Astrocyte of the spinal cord (primary cell): ENCODE measurements around the gene ZNF496.
"Not testable (repeated sequence)": the region's sequence is repeated elsewhere in the genome, so short reads cannot be mapped to it uniquely, and the experiment has no call there.

Source experiments
- DNase-seq: peaks from one replicate; pipeline ENCODE4 v3.0.0; 2011; ENCODE audit warnings: low read depth, low spot score
- H3K4me3 ChIP-seq: 2 replicates; pipeline ENCODE4 v1.5.1; 2011; ENCODE audit warnings: low read depth, mild to moderate bottlenecking, low read length, moderate library complexity
- CTCF ChIP-seq: IDR thresholded peaks from 2 replicates; pipeline ENCODE4 v1.5.1; 2012; ENCODE audit warnings: low read depth, mild to moderate bottlenecking, low read length, inconsistent platforms
- in situ Hi-C: cut with HindIII; loops from 2 replicates; pipeline ENCODE4 v1.10.0; 2017; ENCODE audit warnings: low sequenced_read_pairs

ZNF496 gene

DNA sequence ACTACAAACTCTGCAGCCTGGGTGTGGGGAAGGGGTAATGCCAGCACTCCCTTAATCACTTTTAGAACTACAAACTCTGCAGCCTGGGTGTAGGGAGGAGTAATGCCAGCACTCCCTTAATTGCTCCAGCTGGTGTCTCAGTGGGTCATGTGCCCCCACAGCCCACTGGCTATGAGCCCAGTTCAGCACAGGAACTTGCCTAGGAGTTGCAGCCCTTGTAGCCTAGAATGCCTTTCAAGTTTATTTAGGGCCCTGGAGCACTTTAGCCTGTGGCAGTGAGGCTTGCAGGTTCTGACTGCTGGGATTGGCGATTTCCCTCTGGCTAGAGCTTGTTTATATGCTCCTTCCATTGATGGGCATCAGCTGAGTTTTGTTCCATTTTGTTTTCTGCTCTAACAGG lies 58.7 kb downstream of the ZNF496 start:
- in situ Hi-C loops: no loop called here
- no peak for TF ChIP-seq CTCF

GRCh38 chr1:247270003-247270402 lies 61.7 kb downstream of the ZNF496 start:
- TF ChIP-seq CTCF: no peak
- in situ Hi-C loops: no loop called here
- H3K4me3 ChIP-seq: no peak overlapping the region
- DNase-seq: no peak

More for the DNA sequence above, 58.7 kb downstream of the ZNF496 start:
- DNase-seq: no peak
- H3K4me3 ChIP-seq: no peak overlapping the region

GRCh38 chr1:247269133-247269532 lies 62.5 kb downstream of the ZNF496 start:
- in situ Hi-C loops: no loop called here
- no peak for TF ChIP-seq CTCF
- no peak overlapping the region for H3K4me3 ChIP-seq
- DNase-seq: no peak

DNA sequence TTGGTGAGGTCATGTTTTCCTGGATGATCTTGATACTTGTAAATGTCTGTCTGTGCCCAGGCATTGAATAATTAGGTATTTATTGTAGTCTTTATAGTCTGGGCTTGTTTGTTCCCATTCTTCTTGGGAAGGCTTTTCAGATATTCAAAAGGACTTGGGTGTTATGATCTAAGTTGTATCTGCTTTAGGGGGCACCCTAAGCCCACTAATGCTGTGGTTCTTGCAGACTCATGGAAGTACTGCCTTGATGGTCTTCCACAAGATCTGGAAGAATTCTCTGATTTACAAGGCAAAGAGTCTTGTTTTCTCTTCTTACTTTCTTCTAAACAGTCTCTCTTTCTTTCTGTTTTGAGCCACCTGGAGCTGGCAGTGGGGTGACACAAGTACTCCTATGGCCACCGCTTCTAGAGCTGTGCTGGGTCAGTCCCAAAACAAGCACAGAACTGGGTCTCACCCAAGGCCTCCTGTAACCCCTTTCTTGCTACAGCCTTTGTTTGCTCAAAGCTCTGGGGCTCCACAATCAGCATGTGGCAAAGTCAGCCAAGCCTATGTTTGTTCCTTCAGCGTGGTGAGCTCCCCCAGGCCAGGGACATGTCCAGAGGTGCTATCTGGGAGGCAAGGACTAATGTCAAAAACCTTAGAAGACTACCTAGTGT lies 63.1 kb downstream of the ZNF496 start:
- TF ChIP-seq CTCF: no peak
- DNase-seq: no peak
- in situ Hi-C loops: no loop called here
- H3K4me3 ChIP-seq: no peak overlapping the region

DNA sequence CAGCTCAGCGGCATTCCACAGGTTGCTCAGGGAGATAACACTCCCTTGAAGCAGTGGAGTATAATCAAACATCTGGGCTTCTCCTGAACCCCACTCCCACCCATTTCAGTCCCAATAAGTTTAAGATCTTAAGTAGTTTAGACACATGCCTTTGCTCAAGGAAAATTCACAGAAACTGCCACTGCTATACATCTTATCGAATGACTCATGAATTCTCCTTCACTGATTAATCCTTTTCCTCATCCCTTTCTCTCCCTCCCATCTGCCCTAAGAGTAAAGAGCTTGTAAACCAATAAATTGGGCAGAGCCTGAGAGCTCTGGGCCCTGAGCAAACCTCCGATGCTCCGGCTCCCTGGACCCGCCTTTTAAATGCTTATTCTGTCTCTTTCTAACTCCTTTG lies 65.6 kb downstream of the ZNF496 start:
- no peak overlapping the region for H3K4me3 ChIP-seq
- DNase-seq: no peak
- in situ Hi-C loops: no loop called here
- TF ChIP-seq CTCF: no peak

DNA sequence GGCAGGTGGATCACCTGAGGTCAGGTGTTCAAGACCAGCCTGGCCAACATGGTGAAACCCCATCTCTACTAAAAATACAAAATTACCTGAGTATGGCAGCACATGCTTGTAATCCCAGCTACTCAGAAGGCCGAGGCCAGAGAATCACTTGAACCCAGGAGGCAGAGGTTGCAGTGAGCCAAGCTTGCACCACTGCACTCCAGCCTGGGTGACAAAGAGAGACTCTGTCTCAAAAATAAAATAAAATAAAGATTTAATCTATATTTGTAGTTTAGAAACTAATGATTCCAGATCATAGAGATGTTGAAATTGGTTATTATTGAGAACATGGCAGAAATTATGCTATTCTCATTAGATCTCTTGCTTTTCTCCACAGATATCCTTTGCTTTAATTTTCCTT lies 75.9 kb downstream of the ZNF496 start, which contains the start of gene VN1R5:
TSS of gene VN1R5 (plus strand) at position 301 of the 400 bp plus-strand sequence.
- DNase-seq, H3K4me3 ChIP-seq, in situ Hi-C loops: not testable (repeated sequence)

DNA sequence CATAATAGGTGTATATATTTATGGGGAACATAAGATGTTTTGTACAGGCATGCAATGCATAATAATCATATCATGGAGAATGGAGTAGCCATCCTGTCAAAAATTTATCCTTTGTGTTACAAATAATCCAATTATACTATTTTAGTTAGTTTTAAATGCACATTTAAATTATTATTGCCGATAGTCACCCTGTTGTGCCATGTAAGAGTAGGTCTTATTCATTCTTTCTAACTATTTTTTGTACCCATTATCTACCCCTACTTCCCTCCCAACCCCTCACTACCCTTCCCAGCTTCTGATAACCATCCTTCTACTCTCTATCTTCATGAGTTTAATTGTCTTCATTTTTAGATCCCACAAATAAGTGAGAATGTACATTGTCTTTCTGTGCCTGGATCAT lies 84.1 kb downstream of the ZNF496 start:
- DNase-seq: no peak
- in situ Hi-C loops: no loop called here
- H3K4me3 ChIP-seq: no peak overlapping the region
- TF ChIP-seq CTCF: no peak
